ENCODE results near the gene PPP1R13B. TPM values are rescaled to one million over a fixed set of nuclear protein-coding genes. Genes with fewer than 3 reads are reported as not detected.

PPP1R13B gene
- total and polyA plus RNA-seq, 2 experiments from 2014 or later: 2.0 to 8.5 TPM

DNA sequence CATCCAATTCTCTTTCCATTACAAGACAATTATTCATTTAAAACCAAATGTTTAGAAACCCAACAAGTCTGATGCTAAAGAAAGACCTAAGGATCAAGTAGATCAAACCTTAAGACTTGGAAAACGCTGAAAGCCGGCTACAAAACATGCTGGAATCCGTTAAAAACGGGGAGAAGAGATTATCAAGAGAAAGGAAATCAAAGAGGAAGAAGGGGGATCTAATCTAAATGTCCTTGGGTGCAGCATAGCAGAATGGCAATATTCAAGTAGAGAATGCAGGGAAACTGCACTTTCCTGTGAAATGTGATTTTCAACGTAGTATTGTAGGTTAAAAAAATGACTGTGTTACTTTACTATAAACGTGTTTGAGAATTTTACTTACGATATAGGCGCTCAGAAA is 1.3 kb downstream of the PPP1R13B start:
- H3F3A ChIP-seq (replicated peaks; ENCODE audit: low read depth): peaks cover 6% of the 10 kb centered on the region; the same call in 1 of the 2 replicates
- H3K9me2 ChIP-seq (ENCODE audit: insufficient read depth): no peaks in the 10 kb centered on the region
- peaks cover 47% of the 10 kb centered on the region for H3K27me3 ChIP-seq (ENCODE audit: insufficient read depth)
- H3K79me2 ChIP-seq (replicated peaks; ENCODE audit: insufficient read depth): 0 out of 2 replicates have a peak, but pooled peaks cover 5% of the 10 kb centered on the region
- peak overlapping the region; percentile 84 for H3K4me2 ChIP-seq
- H3K4me1 ChIP-seq (ENCODE audit: insufficient read depth): peaks cover 13% of the 10 kb centered on the region; the same call in 1 of the 2 replicates
- peak overlapping the region; percentile 78; the same call in 1 of the 2 replicates for H2AFZ ChIP-seq
- no peaks in the 10 kb centered on the region for H4K20me1 ChIP-seq (replicated peaks; ENCODE audit: insufficient read depth)
- ATAC-seq (no peak), DNase-seq (ENCODE audit: low spot score) (no peak)
- Mint-ChIP-seq H3K27me3 (ENCODE audit: insufficient read depth, low read depth, poor library complexity) (peaks cover 35% of the 10 kb centered on the region), H3K36me3 (ENCODE audit: low read depth) (no peaks in the 10 kb centered on the region; the same call in 2 of the 3 replicates), H3K27ac (no peak overlapping the region), H3K4me3 (peak overlapping the region; percentile 86), H3K9me3 (no peaks in the 10 kb centered on the region), H3K4me1 (peaks cover 14% of the 10 kb centered on the region)
- no peaks in the 10 kb centered on the region for H3K36me3 ChIP-seq (ENCODE audit: insufficient read depth)
- no peak overlapping the region for H3K27ac ChIP-seq (ENCODE audit: low read depth)
- TF ChIP-seq, protein P1, sequence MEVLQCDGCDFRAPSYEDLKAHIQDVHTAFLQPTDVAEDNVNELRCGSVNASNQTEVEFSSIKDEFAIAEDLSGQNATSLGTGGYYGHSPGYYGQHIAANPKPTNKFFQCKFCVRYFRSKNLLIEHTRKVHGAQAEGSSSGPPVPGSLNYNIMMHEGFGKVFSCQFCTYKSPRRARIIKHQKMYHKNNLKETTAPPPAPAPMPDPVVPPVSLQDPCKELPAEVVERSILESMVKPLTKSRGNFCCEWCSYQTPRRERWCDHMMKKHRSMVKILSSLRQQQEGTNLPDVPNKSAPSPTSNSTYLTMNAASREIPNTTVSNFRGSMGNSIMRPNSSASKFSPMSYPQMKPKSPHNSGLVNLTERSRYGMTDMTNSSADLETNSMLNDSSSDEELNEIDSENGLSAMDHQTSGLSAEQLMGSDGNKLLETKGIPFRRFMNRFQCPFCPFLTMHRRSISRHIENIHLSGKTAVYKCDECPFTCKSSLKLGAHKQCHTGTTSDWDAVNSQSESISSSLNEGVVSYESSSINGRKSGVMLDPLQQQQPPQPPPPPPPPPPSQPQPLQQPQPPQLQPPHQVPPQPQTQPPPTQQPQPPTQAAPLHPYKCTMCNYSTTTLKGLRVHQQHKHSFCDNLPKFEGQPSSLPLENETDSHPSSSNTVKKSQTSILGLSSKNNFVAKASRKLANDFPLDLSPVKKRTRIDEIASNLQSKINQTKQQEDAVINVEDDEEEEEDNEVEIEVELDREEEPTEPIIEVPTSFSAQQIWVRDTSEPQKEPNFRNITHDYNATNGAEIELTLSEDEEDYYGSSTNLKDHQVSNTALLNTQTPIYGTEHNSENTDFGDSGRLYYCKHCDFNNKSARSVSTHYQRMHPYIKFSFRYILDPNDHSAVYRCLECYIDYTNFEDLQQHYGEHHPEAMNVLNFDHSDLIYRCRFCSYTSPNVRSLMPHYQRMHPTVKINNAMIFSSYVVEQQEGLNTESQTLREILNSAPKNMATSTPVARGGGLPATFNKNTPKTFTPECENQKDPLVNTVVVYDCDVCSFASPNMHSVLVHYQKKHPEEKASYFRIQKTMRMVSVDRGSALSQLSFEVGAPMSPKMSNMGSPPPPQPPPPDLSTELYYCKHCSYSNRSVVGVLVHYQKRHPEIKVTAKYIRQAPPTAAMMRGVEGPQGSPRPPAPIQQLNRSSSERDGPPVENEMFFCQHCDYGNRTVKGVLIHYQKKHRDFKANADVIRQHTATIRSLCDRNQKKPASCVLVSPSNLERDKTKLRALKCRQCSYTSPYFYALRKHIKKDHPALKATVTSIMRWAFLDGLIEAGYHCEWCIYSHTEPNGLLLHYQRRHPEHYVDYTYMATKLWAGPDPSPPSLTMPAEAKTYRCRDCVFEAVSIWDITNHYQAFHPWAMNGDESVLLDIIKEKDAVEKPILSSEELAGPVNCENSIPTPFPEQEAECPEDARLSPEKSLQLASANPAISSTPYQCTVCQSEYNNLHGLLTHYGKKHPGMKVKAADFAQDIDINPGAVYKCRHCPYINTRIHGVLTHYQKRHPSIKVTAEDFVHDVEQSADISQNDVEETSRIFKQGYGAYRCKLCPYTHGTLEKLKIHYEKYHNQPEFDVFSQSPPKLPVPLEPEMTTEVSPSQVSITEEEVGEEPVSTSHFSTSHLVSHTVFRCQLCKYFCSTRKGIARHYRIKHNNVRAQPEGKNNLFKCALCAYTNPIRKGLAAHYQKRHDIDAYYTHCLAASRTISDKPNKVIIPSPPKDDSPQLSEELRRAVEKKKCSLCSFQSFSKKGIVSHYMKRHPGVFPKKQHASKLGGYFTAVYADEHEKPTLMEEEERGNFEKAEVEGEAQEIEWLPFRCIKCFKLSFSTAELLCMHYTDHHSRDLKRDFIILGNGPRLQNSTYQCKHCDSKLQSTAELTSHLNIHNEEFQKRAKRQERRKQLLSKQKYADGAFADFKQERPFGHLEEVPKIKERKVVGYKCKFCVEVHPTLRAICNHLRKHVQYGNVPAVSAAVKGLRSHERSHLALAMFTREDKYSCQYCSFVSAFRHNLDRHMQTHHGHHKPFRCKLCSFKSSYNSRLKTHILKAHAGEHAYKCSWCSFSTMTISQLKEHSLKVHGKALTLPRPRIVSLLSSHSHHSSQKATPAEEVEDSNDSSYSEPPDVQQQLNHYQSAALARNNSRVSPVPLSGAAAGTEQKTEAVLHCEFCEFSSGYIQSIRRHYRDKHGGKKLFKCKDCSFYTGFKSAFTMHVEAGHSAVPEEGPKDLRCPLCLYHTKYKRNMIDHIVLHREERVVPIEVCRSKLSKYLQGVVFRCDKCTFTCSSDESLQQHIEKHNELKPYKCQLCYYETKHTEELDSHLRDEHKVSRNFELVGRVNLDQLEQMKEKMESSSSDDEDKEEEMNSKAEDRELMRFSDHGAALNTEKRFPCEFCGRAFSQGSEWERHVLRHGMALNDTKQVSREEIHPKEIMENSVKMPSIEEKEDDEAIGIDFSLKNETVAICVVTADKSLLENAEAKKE (CRISPR knock-in tag; IDR thresholded peaks at IDR 0.05): no peak
- TF ChIP-seq EZH2 (IDR thresholded peaks at IDR 0.05; ENCODE audit: low read depth, unreplicated experiment): peak; percentile 72
- peak overlapping the region; percentile 88 for H3K4me3 ChIP-seq

DNA sequence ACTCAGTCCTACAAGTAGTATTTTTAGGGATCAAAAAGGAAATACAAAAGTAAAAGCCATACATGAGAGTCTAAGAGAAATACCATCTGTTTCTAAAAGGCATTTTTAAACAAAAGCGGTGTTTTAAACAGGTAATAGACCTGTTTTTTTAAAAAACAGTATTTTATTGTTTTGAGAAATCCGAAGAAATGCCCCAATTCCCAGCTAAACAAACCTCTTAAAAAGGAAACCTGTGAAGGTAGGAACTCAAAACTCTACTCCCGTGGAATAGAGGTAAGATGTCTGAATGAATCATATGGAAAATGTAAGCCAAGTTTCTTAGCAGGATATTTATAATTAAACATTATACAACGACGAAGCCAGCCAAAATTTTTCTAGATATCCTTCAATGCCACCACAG is 2.0 kb downstream of the PPP1R13B start:
- no peaks in the 10 kb centered on the region for H3K9me2 ChIP-seq (ENCODE audit: insufficient read depth)
- H3K4me1 ChIP-seq (ENCODE audit: insufficient read depth): peaks cover 13% of the 10 kb centered on the region; the same call in 1 of the 2 replicates
- no peak for ATAC-seq
- Mint-ChIP-seq H3K36me3 (ENCODE audit: low read depth) (no peaks in the 10 kb centered on the region; the same call in 2 of the 3 replicates), H3K9me3 (no peaks in the 10 kb centered on the region), H3K27ac (no peak overlapping the region), H3K27me3 (ENCODE audit: insufficient read depth, low read depth, poor library complexity) (peaks cover 35% of the 10 kb centered on the region), H3K4me3 (no peak overlapping the region), H3K4me1 (peaks cover 14% of the 10 kb centered on the region)
- H4K20me1 ChIP-seq (replicated peaks; ENCODE audit: insufficient read depth): no peaks in the 10 kb centered on the region
- no peak for DNase-seq (ENCODE audit: low spot score)
- H3K4me3 ChIP-seq: no peak overlapping the region
- H3K79me2 ChIP-seq (replicated peaks; ENCODE audit: insufficient read depth): 0 out of 2 replicates have a peak, but pooled peaks cover 5% of the 10 kb centered on the region
- H2AFZ ChIP-seq: no peak overlapping the region
- H3K4me2 ChIP-seq: no peak overlapping the region
- H3F3A ChIP-seq (replicated peaks; ENCODE audit: low read depth): peaks cover 6% of the 10 kb centered on the region; the same call in 1 of the 2 replicates
- H3K27me3 ChIP-seq (ENCODE audit: insufficient read depth): peaks cover 47% of the 10 kb centered on the region
- H3K27ac ChIP-seq (ENCODE audit: low read depth): no peak overlapping the region
- no peaks in the 10 kb centered on the region for H3K36me3 ChIP-seq (ENCODE audit: insufficient read depth)
- TF ChIP-seq POLR2AphosphoS5 (IDR thresholded peaks at IDR 0.05; ENCODE audit: low read depth) (no peak), JUNB (IDR thresholded peaks at IDR 0.05; ENCODE audit: unreplicated experiment) (no peak), NANOG (IDR thresholded peaks at IDR 0.05; ENCODE audit: borderline replicate concordance) (no peak), ZNF114 (CRISPR knock-in tag; IDR thresholded peaks at IDR 0.05) (no peak), EZH2 (IDR thresholded peaks at IDR 0.05; ENCODE audit: low read depth, unreplicated experiment) (no peak), EZH2phosphoT487 (IDR thresholded peaks at IDR 0.05; ENCODE audit: unreplicated experiment) (no peak)

All from GM23338 (cell line).